ENCODE data around the gene PIGV.
A peak's percentile ranks its signal among the peaks of the same experiment; 100 is the strongest.

Gene PIGV

GRCh38 chr1:26787706-26788514, at the start of gene PIGV:
Gene PIGV, plus strand, starts transcription at chr1:26787950. Its CDS starts 2,866 bp downstream, at chr1:26790816.
- peak; percentile 91 to 94 for DNase-seq
- TF ChIP-seq POLR2A (IDR thresholded peaks at IDR 0.05; ENCODE audit: low read length) = peak; percentile 86
- TF ChIP-seq GATA1 (IDR thresholded peaks at IDR 0.05; ENCODE audit: low read depth, low read length) = no peak

GRCh38 chr1:26739329-26739914, 48.3 kb upstream of the PIGV start:
- no peak for DNase-seq
- TF ChIP-seq GATA1 (IDR thresholded peaks at IDR 0.05; ENCODE audit: low read depth, low read length) = no peak
- TF ChIP-seq POLR2A (IDR thresholded peaks at IDR 0.05; ENCODE audit: low read length) = no peak

- DNase-seq = no peak
- TF ChIP-seq GATA1 (IDR thresholded peaks at IDR 0.05; ENCODE audit: low read depth, low read length) = no peak
- no peak for TF ChIP-seq POLR2A (IDR thresholded peaks at IDR 0.05; ENCODE audit: low read length)
Observed at GRCh38 chr1:26740023-26740634, 47.6 kb upstream of the PIGV start.

GRCh38 chr1:26740952-26741351, 46.8 kb upstream of the PIGV start:
- DNase-seq = no peak
- no peak for TF ChIP-seq GATA1 (IDR thresholded peaks at IDR 0.05; ENCODE audit: low read depth, low read length)
- no peak for TF ChIP-seq POLR2A (IDR thresholded peaks at IDR 0.05; ENCODE audit: low read length)

- TF ChIP-seq POLR2A (IDR thresholded peaks at IDR 0.05; ENCODE audit: low read length) (no peak), GATA1 (IDR thresholded peaks at IDR 0.05; ENCODE audit: low read depth, low read length) (no peak)
- no peak for DNase-seq
Observed at GRCh38 chr1:26743426-26744059, 44.2 kb upstream of the PIGV start.

GRCh38 chr1:26744075-26744959, 43.4 kb upstream of the PIGV start:
- peak; percentile 89 to 94 for DNase-seq
- no peak for TF ChIP-seq GATA1 (IDR thresholded peaks at IDR 0.05; ENCODE audit: low read depth, low read length)
- no peak for TF ChIP-seq POLR2A (IDR thresholded peaks at IDR 0.05; ENCODE audit: low read length)

GRCh38 chr1:26745191-26745590, 42.6 kb upstream of the PIGV start:
- DNase-seq = no peak
- TF ChIP-seq POLR2A (IDR thresholded peaks at IDR 0.05; ENCODE audit: low read length) = no peak

GRCh38 chr1:26747048-26747447, 40.7 kb upstream of the PIGV start:
- DNase-seq = no peak
- TF ChIP-seq POLR2A (IDR thresholded peaks at IDR 0.05; ENCODE audit: low read length) (no peak), GATA1 (IDR thresholded peaks at IDR 0.05; ENCODE audit: low read depth, low read length) (no peak)

GRCh38 chr1:26748351-26748750, 39.4 kb upstream of the PIGV start:
- no peak for DNase-seq
- TF ChIP-seq GATA1 (IDR thresholded peaks at IDR 0.05; ENCODE audit: low read depth, low read length) (no peak), POLR2A (IDR thresholded peaks at IDR 0.05; ENCODE audit: low read length) (no peak)

- DNase-seq = no peak
- no peak for TF ChIP-seq GATA1 (IDR thresholded peaks at IDR 0.05; ENCODE audit: low read depth, low read length)
- no peak for TF ChIP-seq POLR2A (IDR thresholded peaks at IDR 0.05; ENCODE audit: low read length)
Observed at GRCh38 chr1:26749458-26749857, 38.3 kb upstream of the PIGV start.

GRCh38 chr1:26750428-26750827, 37.3 kb upstream of the PIGV start:
- DNase-seq = peak in 1 of 2 experiments; percentile 32
- TF ChIP-seq POLR2A (IDR thresholded peaks at IDR 0.05; ENCODE audit: low read length) (no peak), GATA1 (IDR thresholded peaks at IDR 0.05; ENCODE audit: low read depth, low read length) (no peak)

GRCh38 chr1:26752519-26752918, 35.2 kb upstream of the PIGV start:
- DNase-seq = no peak
- TF ChIP-seq POLR2A (IDR thresholded peaks at IDR 0.05; ENCODE audit: low read length) (no peak), GATA1 (IDR thresholded peaks at IDR 0.05; ENCODE audit: low read depth, low read length) (no peak)
